ENCODE results near the gene ARHGEF28. TPM values are rescaled to one million over a fixed set of nuclear protein-coding genes. Genes with fewer than 3 reads are reported as not detected.
A peak's percentile ranks its signal among the peaks of the same experiment; 100 is the strongest.

Gene ARHGEF28
- total RNA-seq, 1 donor from 2014 or later, result 2.1 TPM

DNA sequence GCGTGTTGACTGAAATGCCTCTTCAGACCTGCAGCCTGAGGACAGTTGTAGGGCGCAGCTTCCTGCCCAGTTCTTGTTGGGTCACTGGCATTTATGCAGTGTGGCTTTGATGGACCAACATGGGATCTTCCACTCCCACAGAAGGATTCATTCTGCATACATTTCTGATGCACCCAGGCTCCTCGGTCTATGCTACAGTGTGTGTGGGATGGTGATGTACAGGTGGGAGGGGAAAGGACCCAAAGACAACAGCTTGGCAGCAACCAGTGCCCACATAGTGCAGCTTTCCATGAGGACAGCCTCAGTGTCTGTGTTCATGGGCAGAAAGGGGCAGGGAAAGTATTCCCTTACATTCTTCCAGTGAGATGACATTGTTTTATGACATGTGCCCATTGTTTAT is 237.9 kb downstream of the ARHGEF28 start:
- Histone ChIP-seq H3K27ac (replicated peaks) (peak overlapping the region; percentile 57), H3K36me3 (no peaks in the 10 kb centered on the region), H3K4me3 (peak overlapping the region; percentile 38), H3K4me1 (peaks cover 22% of the 10 kb centered on the region), H3K27me3 (ENCODE audit: low read depth) (no peaks in the 10 kb centered on the region), H3K9me3 (replicated peaks) (no peaks in the 10 kb centered on the region)
- TF ChIP-seq, protein P1, sequence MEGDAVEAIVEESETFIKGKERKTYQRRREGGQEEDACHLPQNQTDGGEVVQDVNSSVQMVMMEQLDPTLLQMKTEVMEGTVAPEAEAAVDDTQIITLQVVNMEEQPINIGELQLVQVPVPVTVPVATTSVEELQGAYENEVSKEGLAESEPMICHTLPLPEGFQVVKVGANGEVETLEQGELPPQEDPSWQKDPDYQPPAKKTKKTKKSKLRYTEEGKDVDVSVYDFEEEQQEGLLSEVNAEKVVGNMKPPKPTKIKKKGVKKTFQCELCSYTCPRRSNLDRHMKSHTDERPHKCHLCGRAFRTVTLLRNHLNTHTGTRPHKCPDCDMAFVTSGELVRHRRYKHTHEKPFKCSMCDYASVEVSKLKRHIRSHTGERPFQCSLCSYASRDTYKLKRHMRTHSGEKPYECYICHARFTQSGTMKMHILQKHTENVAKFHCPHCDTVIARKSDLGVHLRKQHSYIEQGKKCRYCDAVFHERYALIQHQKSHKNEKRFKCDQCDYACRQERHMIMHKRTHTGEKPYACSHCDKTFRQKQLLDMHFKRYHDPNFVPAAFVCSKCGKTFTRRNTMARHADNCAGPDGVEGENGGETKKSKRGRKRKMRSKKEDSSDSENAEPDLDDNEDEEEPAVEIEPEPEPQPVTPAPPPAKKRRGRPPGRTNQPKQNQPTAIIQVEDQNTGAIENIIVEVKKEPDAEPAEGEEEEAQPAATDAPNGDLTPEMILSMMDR (IDR thresholded peaks at IDR 0.05; ENCODE audit: borderline replicate concordance), result no peak
- no peak for DNase-seq
- intact Hi-C loops (cut with micrococcal nuclease), result no loop called here

DNA sequence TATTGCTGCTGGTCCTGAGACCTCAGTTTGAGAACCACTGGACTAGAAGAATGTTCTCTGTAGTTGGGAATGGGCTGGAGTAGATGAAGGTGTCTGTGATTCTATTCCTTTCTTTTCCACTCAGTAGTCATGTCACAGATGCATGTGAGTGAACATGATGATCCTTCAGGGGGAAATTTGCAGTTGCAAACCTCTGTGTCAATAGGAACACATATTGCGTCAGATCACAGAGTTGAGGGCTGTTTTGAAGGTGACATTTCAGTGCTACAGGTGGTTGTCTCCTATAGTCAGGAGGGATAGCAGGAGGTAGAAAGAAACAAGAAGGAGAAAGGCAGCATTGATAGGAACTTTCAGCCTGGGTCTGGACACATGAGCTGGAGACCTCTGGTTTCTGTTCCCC is 239.3 kb downstream of the ARHGEF28 start:
- Histone ChIP-seq H3K9me3 (replicated peaks) (no peaks in the 10 kb centered on the region), H3K4me3 (peak overlapping the region; percentile 38), H3K27ac (replicated peaks) (no peak overlapping the region), H3K27me3 (ENCODE audit: low read depth) (no peaks in the 10 kb centered on the region), H3K36me3 (no peaks in the 10 kb centered on the region), H3K4me1 (peaks cover 20% of the 10 kb centered on the region)
- no peak for DNase-seq
- intact Hi-C loops (cut with micrococcal nuclease), result no loop called here
- TF ChIP-seq, protein P1 (IDR thresholded peaks at IDR 0.05; ENCODE audit: borderline replicate concordance), result no peak

DNA sequence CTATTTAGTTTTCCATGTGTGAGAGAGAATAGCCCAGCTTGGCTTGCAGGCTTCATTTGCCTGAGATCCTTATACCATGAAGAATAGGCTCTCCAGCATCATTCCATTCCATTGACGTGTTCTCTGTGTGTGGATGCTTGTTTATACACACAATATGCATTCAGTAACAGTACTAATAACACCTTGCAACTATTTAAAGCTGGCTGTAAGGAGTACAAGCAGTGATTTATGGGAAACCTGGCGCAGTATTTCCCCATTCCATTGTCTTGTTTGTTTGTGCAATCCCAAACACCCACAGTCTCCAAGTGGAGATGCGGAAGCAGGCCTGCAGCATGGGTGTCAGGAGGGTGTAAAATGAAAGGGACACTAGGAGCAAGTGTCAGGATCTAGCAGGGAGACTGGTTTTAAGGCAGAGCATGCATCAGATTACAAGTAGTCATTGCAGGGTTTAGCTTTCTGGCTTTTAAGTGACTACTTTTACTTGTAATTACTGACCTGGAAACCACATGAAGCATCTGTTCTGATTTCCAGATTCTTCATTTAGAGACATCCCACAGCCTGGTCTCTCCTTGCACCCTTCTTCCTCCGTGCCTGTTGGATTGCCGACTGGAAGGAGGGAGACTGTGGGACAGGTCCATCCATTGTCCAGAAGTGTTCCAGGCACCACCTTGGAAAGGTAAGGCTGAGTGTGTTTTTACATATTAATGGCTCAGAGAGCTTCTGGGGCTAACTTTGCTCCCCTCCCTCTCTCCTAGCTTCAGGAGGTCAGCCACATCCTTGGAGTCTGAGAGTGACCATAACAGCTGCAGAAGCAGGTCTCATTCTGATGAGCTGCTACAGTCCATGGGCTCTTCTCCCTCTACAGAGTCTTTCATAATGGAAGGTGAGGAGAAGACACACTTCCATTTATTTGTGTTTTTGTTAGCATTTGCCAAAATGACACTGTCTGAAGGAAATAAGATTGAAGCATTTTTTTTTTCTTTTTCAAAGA is 241.6 kb downstream of the ARHGEF28 start:
- DNase-seq, result no peak
- H3K36me3 ChIP-seq, result no peaks in the 10 kb centered on the region
- H3K4me1 ChIP-seq, result peaks cover 3% of the 10 kb centered on the region
- H3K27ac ChIP-seq (replicated peaks), result no peak overlapping the region
- no peaks in the 10 kb centered on the region for H3K9me3 ChIP-seq (replicated peaks)
- H3K27me3 ChIP-seq (ENCODE audit: low read depth), result no peaks in the 10 kb centered on the region
- no peak overlapping the region for H3K4me3 ChIP-seq
- intact Hi-C loops (cut with micrococcal nuclease), result no loop called here
- TF ChIP-seq, protein P1 (IDR thresholded peaks at IDR 0.05; ENCODE audit: borderline replicate concordance), result no peak

DNA sequence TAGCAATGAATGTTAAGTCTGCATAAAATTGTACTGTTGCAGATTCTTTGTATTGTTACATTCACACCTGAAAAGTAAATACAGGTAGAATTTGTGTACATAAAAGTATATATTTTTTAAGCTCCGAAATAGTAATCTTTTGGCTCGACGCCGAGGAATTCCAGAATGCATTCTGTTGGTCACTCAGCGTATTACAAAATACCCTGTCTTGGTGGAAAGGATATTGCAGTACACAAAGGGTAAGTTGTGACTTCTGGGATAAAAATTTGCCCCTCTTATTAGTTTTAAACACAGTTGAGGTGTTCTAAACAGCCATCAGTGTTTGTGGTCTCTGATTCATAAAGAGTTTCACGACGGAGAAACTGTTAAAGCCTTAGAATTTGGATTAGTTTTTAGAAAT is 257.6 kb downstream of the ARHGEF28 start:
- Histone ChIP-seq H3K9me3 (replicated peaks) (no peaks in the 10 kb centered on the region), H3K4me3 (no peak overlapping the region), H3K27me3 (ENCODE audit: low read depth) (no peaks in the 10 kb centered on the region), H3K36me3 (no peaks in the 10 kb centered on the region), H3K4me1 (no peaks in the 10 kb centered on the region), H3K27ac (replicated peaks) (no peak overlapping the region)
- intact Hi-C loops (cut with micrococcal nuclease), result no loop called here
- DNase-seq, result no peak
- TF ChIP-seq, protein P1 (IDR thresholded peaks at IDR 0.05; ENCODE audit: borderline replicate concordance), result no peak

DNA sequence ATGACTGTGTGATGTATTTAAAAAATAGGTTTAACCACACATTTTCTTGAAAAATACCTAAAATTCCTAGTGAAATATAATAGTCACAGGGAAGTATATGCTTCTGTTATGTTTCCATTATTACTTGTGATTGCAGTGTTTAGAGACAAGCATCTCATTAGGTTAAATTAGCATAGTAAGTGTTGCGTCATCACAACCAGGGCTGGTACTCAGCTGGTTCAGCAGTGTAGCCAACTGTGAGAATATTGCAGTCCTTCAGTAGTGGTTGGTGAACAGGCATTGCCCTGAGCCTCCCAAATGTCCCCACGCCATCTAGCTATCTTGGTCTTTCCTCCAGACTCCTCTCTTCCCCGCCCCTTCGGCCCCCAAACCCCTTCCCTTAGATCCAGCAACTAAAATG is 261.7 kb downstream of the ARHGEF28 start:
- DNase-seq, result no peak
- Histone ChIP-seq H3K9me3 (replicated peaks) (no peaks in the 10 kb centered on the region), H3K4me3 (no peak overlapping the region)

More for the DNA sequence above, 261.7 kb downstream of the ARHGEF28 start:
- Histone ChIP-seq H3K27ac (replicated peaks) (no peak overlapping the region), H3K27me3 (ENCODE audit: low read depth) (no peaks in the 10 kb centered on the region), H3K36me3 (no peaks in the 10 kb centered on the region), H3K4me1 (no peaks in the 10 kb centered on the region)
- intact Hi-C loops (cut with micrococcal nuclease), result no loop called here
- TF ChIP-seq, protein P1 (IDR thresholded peaks at IDR 0.05; ENCODE audit: borderline replicate concordance), result no peak
